Measurements from ENCODE around the gene SMS. TPM values are rescaled to one million over a fixed set of nuclear protein-coding genes. Genes with fewer than 3 reads are reported as not detected.

The SMS gene
- total RNA-seq, 1 experiment from 2014 or later, result 173 TPM

GRCh38 chrX:21958916-21959315 is 18.4 kb downstream of the SMS start:
- ChIA-PET CTCF (no interaction called here), POLR2A (no interaction called here)
- Mint-ChIP-seq H3K27ac (no peak overlapping the region), H3K9me3 (no peaks in the 10 kb centered on the region), H3K4me3 (no peak overlapping the region), H3K4me1 (peaks cover 63% of the 10 kb centered on the region), H3K27me3 (ENCODE audit: low read depth) (no peaks in the 10 kb centered on the region), H3K36me3 (no peaks in the 10 kb centered on the region)
- no peak for ATAC-seq
- TF ChIP-seq PRDM15 (CRISPR knock-in tag; IDR thresholded peaks at IDR 0.05) (no peak), GRHL2 (CRISPR knock-in tag; IDR thresholded peaks at IDR 0.05; ENCODE audit: insufficient replicate concordance, severe bottlenecking) (no peak), ZSCAN18 (CRISPR knock-in tag; IDR thresholded peaks at IDR 0.05) (no peak), ZNF423 (CRISPR knock-in tag; IDR thresholded peaks at IDR 0.05) (no peak)
- no peak for DNase-seq (ENCODE audit: low spot score)

GRCh38 chrX:21959362-21960051 is 19.0 kb downstream of the SMS start:
- CTCF ChIA-PET, result interaction anchor here (0.6 kb wide), 1 partner anchor 18 kb away, joined by 4 read pairs; no protein-coding TSS in a partner anchor
- DNase-seq (ENCODE audit: low spot score), result no peak
- Mint-ChIP-seq H3K27me3 (ENCODE audit: low read depth) (no peaks in the 10 kb centered on the region), H3K27ac (peak overlapping the region; percentile 33), H3K9me3 (no peaks in the 10 kb centered on the region), H3K4me3 (no peak overlapping the region), H3K36me3 (no peaks in the 10 kb centered on the region), H3K4me1 (peaks cover 57% of the 10 kb centered on the region)
- peak; percentile 55 for ATAC-seq
- POLR2A ChIA-PET, result no interaction called here
- TF ChIP-seq IRF2 (CRISPR knock-in tag; IDR thresholded peaks at IDR 0.05; ENCODE audit: borderline replicate concordance, low read depth), result no peak
- TF ChIP-seq MXD4 (CRISPR knock-in tag; IDR thresholded peaks at IDR 0.05; ENCODE audit: borderline replicate concordance), result no peak
- TF ChIP-seq CTCF (IDR thresholded peaks at IDR 0.05), result no peak
- TF ChIP-seq USF2 (CRISPR knock-in tag; IDR thresholded peaks at IDR 0.05), result no peak
- TF ChIP-seq ZNF416 (CRISPR knock-in tag; IDR thresholded peaks at IDR 0.05), result no peak
- no peak for TF ChIP-seq ZNF532 (CRISPR knock-in tag; IDR thresholded peaks at IDR 0.05; ENCODE audit: borderline replicate concordance)
- TF ChIP-seq SMAD3 (CRISPR knock-in tag; IDR thresholded peaks at IDR 0.05; ENCODE audit: borderline replicate concordance), result no peak
- TF ChIP-seq PRDM15 (CRISPR knock-in tag; IDR thresholded peaks at IDR 0.05), result no peak
- no peak for TF ChIP-seq CDX4 (CRISPR knock-in tag; IDR thresholded peaks at IDR 0.05; ENCODE audit: borderline replicate concordance)
- no peak for TF ChIP-seq ELF4 (CRISPR knock-in tag; IDR thresholded peaks at IDR 0.05; ENCODE audit: low read depth)
- TF ChIP-seq CREM (CRISPR knock-in tag; IDR thresholded peaks at IDR 0.05), result no peak
- no peak for TF ChIP-seq FOXJ3 (CRISPR knock-in tag; IDR thresholded peaks at IDR 0.05; ENCODE audit: borderline replicate concordance)
- no peak for TF ChIP-seq GRHL2 (CRISPR knock-in tag; IDR thresholded peaks at IDR 0.05; ENCODE audit: insufficient replicate concordance, severe bottlenecking)
- no peak for TF ChIP-seq NR2C2 (CRISPR knock-in tag; IDR thresholded peaks at IDR 0.05)

All from WTC11 (cell line).